Measurements from ENCODE around the gene TSGA10IP. TPM values are rescaled to one million over a fixed set of nuclear protein-coding genes. Genes with fewer than 3 reads are reported as not detected.

TSGA10IP gene
- total RNA-seq, 1 donor from 2014 or later: not detected

GRCh38 chr11:65922565-65922964 lies 22.7 kb upstream of the TSGA10IP start:
- H3K27me3 ChIP-seq (ENCODE audit: control insufficient read depth, insufficient read depth, low read length): no peaks in the 10 kb centered on the region
- DNase-seq (ENCODE audit: low read depth): no peak
- H3K36me3 ChIP-seq (ENCODE audit: control insufficient read depth, insufficient read depth, low read length): no peaks in the 10 kb centered on the region
- TF ChIP-seq CTCF (IDR thresholded peaks at IDR 0.05; ENCODE audit: insufficient read depth, low read length, poor library complexity, severe bottlenecking): no peak
- H3K4me3 ChIP-seq (ENCODE audit: low read depth, low read length): no peak overlapping the region

- no peaks in the 10 kb centered on the region for H3K27me3 ChIP-seq (ENCODE audit: control insufficient read depth, insufficient read depth, low read length)
- no peaks in the 10 kb centered on the region for H3K36me3 ChIP-seq (ENCODE audit: control insufficient read depth, insufficient read depth, low read length)
- no peak for TF ChIP-seq CTCF (IDR thresholded peaks at IDR 0.05; ENCODE audit: insufficient read depth, low read length, poor library complexity, severe bottlenecking)
- DNase-seq (ENCODE audit: low read depth): no peak
- no peak overlapping the region for H3K4me3 ChIP-seq (ENCODE audit: low read depth, low read length)
Measured at GRCh38 chr11:65925397-65925796, 19.9 kb upstream of the TSGA10IP start.

- TF ChIP-seq CTCF (IDR thresholded peaks at IDR 0.05; ENCODE audit: insufficient read depth, low read length, poor library complexity, severe bottlenecking): no peak
- Histone ChIP-seq H3K27me3 (ENCODE audit: control insufficient read depth, insufficient read depth, low read length) (no peaks in the 10 kb centered on the region), H3K4me3 (ENCODE audit: low read depth, low read length) (no peak overlapping the region), H3K36me3 (ENCODE audit: control insufficient read depth, insufficient read depth, low read length) (no peaks in the 10 kb centered on the region)
- no peak for DNase-seq (ENCODE audit: low read depth)
Measured at GRCh38 chr11:65927904-65928397, 17.3 kb upstream of the TSGA10IP start.

GRCh38 chr11:65928667-65929066 lies 16.6 kb upstream of the TSGA10IP start:
- no peaks in the 10 kb centered on the region for H3K36me3 ChIP-seq (ENCODE audit: control insufficient read depth, insufficient read depth, low read length)
- no peak overlapping the region for H3K4me3 ChIP-seq (ENCODE audit: low read depth, low read length)
- no peak for DNase-seq (ENCODE audit: low read depth)
- TF ChIP-seq CTCF (IDR thresholded peaks at IDR 0.05; ENCODE audit: insufficient read depth, low read length, poor library complexity, severe bottlenecking): no peak
- no peaks in the 10 kb centered on the region for H3K27me3 ChIP-seq (ENCODE audit: control insufficient read depth, insufficient read depth, low read length)

GRCh38 chr11:65931773-65932557 lies 13.3 kb upstream of the TSGA10IP start:
- Histone ChIP-seq H3K4me3 (ENCODE audit: low read depth, low read length) (no peak overlapping the region), H3K36me3 (ENCODE audit: control insufficient read depth, insufficient read depth, low read length) (no peaks in the 10 kb centered on the region), H3K27me3 (ENCODE audit: control insufficient read depth, insufficient read depth, low read length) (no peaks in the 10 kb centered on the region)
- TF ChIP-seq CTCF (IDR thresholded peaks at IDR 0.05; ENCODE audit: insufficient read depth, low read length, poor library complexity, severe bottlenecking): no peak
- DNase-seq (ENCODE audit: low read depth): no peak

- no peak for TF ChIP-seq CTCF (IDR thresholded peaks at IDR 0.05; ENCODE audit: insufficient read depth, low read length, poor library complexity, severe bottlenecking)
- no peak for DNase-seq (ENCODE audit: low read depth)
- no peaks in the 10 kb centered on the region for H3K27me3 ChIP-seq (ENCODE audit: control insufficient read depth, insufficient read depth, low read length)
- H3K4me3 ChIP-seq (ENCODE audit: low read depth, low read length): no peak overlapping the region
- no peaks in the 10 kb centered on the region for H3K36me3 ChIP-seq (ENCODE audit: control insufficient read depth, insufficient read depth, low read length)
Measured at GRCh38 chr11:65932558-65932919, 12.7 kb upstream of the TSGA10IP start.

Data from kidney epithelial cell (primary cell).